CD4-positive, alpha-beta T cell treated with Interleukin-4 for 4 hours (primary cell): Measurements from ENCODE around the gene PHACTR4.
A peak's percentile ranks its signal among the peaks of the same experiment; 100 is the strongest.
"Not testable (repeated sequence)": the region's sequence is repeated elsewhere in the genome, so short reads cannot be mapped to it uniquely, and the experiment has no call there.

Source experiments
- DNase-seq: peaks from one replicate; pipeline ENCODE4 v3.0.0-alpha.2; 2020

The PHACTR4 gene

GRCh38 chr1:28373450-28373849 lies 3.9 kb downstream of the PHACTR4 start:
- DNase-seq, result not testable (repeated sequence)

- no peak for DNase-seq
Observed at GRCh38 chr1:28374297-28374696, 4.8 kb downstream of the PHACTR4 start.

DNA sequence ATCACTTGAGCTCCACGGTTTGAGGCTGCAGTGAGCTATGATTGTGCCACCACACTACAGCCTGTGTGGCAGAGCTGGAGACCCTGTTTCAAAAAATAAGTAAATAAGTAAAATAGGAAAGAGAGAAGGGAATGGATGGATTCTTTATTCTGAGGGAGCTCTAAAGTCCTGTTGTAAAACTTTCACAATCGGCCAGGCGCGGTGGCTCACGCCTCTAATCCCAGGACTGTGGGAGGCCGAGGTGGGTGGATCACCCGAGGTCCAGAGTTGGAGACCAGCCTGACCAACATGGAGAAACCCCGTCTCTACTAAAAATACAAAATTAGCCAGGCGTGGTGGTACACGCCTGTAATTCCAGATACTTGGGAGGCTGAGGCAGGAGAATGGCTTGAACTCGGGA lies 6.1 kb downstream of the PHACTR4 start:
- DNase-seq, result not testable (repeated sequence)

GRCh38 chr1:28376195-28376594 lies 6.7 kb downstream of the PHACTR4 start:
- DNase-seq, result not testable (repeated sequence)

DNA sequence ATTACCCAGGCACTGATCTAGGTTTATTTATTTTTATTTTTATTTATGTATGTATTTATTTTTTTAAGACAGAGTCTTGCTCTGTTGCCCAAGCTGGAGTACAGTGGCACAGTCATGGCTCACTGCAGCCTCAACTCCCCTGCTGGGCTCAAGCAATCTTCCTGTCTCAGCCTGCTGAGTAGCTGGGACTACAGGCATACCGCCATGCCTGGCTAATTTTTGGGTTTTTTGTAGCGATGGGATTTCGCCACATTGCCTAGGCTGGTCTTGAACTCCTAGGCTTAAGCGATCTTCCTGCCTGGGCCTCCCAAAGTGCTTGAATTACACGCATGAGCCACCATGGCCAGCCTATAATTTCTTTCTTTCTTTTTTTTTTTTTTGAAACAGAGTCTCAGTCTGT lies 9.4 kb downstream of the PHACTR4 start:
- no peak for DNase-seq

DNA sequence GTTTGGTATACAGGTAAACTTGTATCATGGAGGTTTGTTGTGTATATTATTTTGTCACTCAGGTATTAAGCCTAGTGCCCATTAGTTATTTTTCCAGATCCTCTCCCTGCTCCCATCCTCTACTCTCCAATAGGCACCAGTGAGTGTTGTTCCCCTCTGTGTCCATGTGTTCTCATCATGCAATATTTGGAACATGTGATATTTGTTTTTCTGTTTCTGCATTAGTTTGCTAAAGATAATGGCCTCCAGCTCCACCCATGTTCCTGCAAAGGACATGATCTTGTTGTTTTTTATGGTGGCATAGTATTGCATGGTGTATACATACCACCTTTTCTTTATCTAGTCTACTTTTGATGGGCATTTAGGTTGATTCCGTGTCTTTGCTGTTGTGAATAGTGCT lies 10.9 kb downstream of the PHACTR4 start:
- DNase-seq, result no peak

DNA sequence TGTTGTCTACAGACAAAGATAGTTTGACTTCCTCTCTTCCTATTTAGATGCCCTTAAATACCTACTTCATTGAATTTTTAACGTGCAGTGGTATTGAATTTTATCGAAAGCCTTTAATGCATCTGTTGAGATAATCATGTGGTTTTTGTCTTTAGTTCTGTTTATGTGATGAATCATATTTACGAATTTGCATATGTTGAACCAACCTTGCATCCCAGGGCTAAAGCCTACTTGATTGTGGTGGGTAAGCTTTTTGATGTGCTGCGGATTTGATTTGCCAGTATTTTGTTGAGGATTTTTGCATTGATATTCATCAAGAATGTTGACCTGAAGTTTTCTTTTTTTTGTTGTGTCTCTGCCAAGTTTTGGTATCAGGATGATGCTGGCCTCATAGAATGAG lies 14.2 kb downstream of the PHACTR4 start:
- not testable (repeated sequence) for DNase-seq

GRCh38 chr1:28392027-28392652 lies 22.6 kb downstream of the PHACTR4 start:
- no peak for DNase-seq

- DNase-seq, result no peak
Observed at GRCh38 chr1:28394136-28394535, 24.6 kb downstream of the PHACTR4 start.

DNA sequence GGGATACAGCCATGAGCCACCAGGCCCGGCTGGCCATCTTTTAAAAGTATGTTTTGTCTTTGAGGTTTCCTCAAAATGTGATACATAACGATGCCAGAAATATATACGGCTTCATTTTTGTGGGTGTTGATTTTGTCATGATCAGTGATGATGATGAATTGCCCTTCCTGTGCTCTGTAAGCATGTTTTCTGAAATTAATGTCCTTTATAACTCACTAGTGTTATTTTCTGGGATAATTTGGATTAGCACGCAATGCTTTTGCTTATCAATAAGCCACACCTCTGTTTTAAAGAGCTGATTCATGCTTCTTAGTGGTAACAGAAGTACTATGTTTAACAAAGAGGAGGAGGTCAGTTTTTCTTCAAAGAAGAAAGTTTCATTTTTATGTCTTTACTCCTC lies 25.6 kb downstream of the PHACTR4 start:
- DNase-seq, result no peak

DNA sequence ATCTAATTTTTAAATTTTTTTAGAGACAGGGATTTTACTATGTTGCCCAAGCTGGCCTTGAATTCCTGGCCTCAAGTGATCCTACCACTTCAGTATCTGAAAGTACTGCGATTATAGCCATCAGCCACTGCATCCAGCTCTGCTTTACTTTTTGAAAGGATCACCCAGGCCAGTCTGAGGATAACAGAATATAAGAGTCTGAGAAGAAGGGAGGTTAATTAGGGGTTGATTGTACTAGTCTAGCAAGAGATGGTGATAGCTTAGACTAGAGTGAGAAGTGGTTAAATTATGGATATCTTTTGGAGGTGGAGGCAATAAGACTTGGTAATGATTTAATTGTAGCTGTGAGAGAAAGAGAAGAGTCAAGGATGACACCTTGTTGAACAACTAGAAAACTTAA lies 32.2 kb downstream of the PHACTR4 start:
- no peak for DNase-seq

GRCh38 chr1:28409090-28409489 lies 39.5 kb downstream of the PHACTR4 start:
- DNase-seq, result no peak

GRCh38 chr1:28411656-28412055 lies 42.1 kb downstream of the PHACTR4 start:
- DNase-seq, result no peak

GRCh38 chr1:28412731-28413130 lies 43.2 kb downstream of the PHACTR4 start:
- no peak for DNase-seq

DNA sequence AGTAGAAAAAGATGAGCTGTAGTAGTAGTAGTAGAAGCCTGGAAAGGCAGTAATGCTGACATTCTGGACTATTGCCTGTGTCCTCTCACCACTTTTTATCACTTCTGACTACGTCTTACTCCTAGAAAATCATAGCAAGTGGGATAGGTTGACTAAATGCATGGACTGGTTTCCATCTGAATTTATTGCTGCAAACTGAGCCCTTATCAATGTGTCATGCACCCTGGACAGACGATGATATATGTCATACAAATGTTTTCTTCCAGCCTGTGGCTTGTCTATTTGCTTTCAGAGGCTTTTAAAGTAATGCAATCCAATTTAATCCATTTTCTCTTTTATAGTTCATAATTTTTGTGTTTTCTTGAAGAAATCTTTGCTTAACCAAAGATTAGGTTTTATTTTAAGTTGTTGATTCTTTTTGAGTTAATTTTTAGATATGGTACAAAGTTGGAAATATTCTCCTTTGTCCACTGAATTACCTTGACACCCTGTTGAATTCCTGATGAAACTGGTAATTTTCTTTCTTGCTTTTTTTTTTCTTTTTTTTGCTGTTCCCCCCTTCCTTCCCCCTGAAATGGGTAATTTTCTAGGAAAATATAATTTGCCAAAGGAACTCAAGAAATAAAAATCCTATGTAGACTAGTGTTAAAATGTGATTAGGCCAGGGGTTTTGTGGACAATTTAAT lies 47.1 kb downstream of the PHACTR4 start:
- no peak for DNase-seq

GRCh38 chr1:28417441-28417922 lies 47.9 kb downstream of the PHACTR4 start:
- peak; percentile 33 for DNase-seq

- DNase-seq, result no peak
Observed at GRCh38 chr1:28417926-28418637, 48.5 kb downstream of the PHACTR4 start.

- no peak for DNase-seq
Observed at GRCh38 chr1:28421744-28422143, 52.2 kb downstream of the PHACTR4 start.

GRCh38 chr1:28426831-28427230 lies 57.3 kb downstream of the PHACTR4 start:
- DNase-seq, result no peak

DNA sequence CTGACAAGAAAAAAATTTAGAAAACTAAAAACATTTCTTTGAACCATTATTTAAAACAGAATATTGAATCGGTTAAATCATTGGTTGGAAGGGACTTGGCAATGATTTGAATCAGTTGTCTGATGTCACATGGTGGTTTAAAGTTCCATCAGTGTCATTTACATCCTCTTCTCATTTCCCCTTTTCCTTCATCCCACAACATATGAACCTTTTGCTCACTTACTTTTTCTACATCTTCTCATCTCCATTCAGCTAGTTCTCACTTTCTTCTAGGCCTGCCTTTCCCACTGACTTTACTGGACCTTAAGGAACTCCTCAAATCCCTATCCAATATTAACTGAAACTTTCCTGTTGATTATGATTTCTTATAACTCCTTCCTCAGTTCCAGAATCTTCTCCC lies 58.5 kb downstream of the PHACTR4 start:
- no peak for DNase-seq

GRCh38 chr1:28428990-28429520 lies 59.5 kb downstream of the PHACTR4 start:
- no peak for DNase-seq

- no peak for DNase-seq
Observed at GRCh38 chr1:28436211-28436769, 66.8 kb downstream of the PHACTR4 start.

- no peak for DNase-seq
Observed at GRCh38 chr1:28437264-28437923, 67.9 kb downstream of the PHACTR4 start.
